Caki2 (cell line): ENCODE measurements around the gene STX4. TPM values are rescaled to one million over a fixed set of nuclear protein-coding genes. Genes with fewer than 3 reads are reported as not detected.
"Not testable (repeated sequence)": the region's sequence is repeated elsewhere in the genome, so short reads cannot be mapped to it uniquely, and the experiment has no call there.

Experiments
- DNase-seq: peaks from one replicate; pipeline ENCODE4 v3.0.0-alpha.2; 2015; ENCODE audit warnings: low read depth
- in situ Hi-C: cut with HindIII; loops from 2 replicates; pipeline ENCODE4 v1.10.0; 2016; ENCODE audit warnings: low sequenced_read_pairs, low pct_unique_long_range_greater_than_20kb, mixed read lengths
- total RNA-seq: library from RNA; depleted of rRNA; stranded (reverse); fragments of >200 nt; shearing (Covaris generic); gene quantifications from 2 replicates; pipeline ENCODE4 v1.2.3, GENCODE V29; 2014; ENCODE audit warnings: low replicate concordance

STX4 gene
- total RNA-seq, 1 experiment from 2014 or later: 72.2 TPM

DNA sequence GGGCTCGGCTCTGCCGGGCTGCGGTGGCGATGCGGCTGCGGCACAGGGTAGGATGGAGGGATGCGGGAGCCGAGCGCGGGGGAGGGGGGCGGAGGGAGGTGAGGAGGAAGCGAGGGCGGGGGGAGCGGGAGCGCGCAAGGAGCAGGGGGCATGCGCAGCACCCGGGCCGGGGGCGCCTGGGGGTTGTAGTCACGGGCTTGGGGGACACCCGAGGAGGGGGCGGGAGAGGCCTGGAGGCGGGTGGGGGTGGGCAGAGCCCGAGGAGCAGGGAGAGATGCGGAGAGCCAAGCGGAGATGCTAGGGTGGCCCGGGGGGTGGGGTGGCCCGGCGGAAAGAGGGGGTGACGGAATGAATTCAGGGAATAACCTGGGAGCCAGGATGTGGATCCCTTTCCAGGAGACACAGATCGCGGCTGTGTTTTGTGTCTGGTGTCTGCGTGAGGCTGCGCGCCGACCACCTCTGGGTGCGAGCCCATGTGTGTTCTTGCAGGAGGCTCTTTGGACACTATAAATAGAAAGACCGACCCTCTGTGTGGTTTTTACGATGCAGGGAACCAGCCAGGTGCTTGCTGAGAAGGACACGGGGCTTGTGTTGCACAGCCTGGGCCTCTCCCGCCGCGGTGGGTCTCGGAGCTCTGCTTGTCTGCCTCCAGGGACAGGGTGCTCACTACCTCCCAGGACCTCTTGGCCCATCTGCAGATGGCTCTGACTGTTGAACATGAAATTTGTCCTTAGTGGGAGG, 22.6 kb upstream of the STX4 start, which contains the start of gene STX1B:
Gene STX1B (minus strand): TSS at position 54 of the 741 bp plus-strand sequence. CDS start 242 bp downstream, outside the sequence.
- in situ Hi-C loops: no loop called here

DNA sequence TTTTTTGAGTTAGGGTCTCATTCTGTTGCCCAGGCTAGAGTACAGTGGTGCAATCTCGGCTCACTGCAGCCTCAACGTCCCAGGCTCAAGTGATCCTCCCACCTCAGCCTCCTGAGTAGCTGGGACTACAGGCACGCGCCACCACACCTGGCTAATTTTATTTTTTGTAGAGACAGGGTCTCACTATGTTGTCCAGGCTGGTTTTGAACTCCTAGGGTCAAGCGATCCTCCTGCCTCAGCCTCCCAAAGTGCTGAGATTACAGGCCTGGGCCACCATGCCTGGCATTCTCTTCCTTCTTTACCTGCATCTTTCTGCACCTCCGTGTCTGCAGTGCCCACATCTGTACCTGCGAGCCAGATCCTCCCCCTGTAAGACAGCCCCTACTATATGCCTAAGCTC, 21.5 kb upstream of the STX4 start:
- in situ Hi-C loops, DNase-seq: not testable (repeated sequence)

More for the DNA sequence above, 22.6 kb upstream of the STX4 start, which contains the start of gene STX1B:
- DNase-seq: no peak

DNA sequence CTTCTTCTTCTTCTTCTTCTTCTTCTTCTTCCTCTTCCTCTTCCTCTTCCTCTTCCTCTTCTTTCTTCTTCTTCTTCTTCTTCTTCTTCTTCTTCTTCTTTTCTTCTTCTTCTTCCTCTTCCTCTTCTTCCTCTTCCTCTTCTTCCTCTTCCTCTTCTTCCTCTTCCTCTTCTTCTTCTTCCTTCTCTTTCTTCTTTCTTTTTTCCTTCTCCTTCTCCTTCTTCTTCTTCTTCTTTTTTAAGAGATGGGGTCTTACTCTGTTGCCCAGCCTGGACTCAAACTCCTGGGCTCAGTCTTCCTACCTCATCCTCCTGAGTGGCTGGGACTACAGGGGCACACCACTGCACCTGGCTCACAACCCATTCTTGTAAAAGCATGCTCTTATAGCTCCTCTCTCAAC, 20.1 kb upstream of the STX4 start:
- DNase-seq, in situ Hi-C loops: not testable (repeated sequence)

DNA sequence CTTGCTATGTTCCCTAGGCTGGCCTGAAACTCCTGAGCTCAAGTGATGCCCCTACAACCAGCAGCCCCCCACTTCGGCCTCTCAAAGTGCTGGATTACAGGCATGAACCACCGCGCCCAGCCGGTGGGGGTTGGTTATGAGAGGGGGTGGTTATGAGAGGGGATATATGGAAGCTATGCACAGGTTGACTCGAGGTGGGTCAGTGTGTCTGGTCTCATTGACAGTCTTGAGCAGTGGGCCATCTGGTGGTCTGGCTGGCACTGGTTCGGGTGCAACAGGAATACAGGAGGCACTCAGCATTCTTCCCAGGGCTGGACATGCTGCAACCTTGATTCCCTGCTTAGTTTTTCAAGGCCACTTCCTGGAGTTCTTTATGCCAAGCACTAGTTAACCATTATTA, 17.3 kb upstream of the STX4 start:
- peak; percentile 26 for DNase-seq
- in situ Hi-C loops: no loop called here

DNA sequence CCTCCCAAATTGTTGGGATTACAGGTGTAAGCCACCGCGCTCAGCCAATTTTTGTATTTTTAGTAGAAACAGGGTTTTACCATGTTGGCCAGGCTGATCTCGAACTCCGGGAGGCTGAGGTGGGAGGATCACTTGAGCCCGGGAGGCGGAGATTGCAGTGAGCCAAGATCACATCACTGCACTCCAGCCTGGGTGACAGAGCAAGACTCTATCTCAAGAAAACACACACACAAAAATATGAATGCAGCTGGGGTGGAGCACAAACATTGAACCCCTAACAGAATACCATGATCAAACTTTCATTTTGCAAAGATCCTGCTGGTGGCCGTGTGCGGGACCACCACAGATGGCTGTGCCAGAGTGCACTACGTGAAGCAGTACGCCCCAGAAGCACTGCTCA, 15.6 kb upstream of the STX4 start:
- in situ Hi-C loops, DNase-seq: not testable (repeated sequence)

DNA sequence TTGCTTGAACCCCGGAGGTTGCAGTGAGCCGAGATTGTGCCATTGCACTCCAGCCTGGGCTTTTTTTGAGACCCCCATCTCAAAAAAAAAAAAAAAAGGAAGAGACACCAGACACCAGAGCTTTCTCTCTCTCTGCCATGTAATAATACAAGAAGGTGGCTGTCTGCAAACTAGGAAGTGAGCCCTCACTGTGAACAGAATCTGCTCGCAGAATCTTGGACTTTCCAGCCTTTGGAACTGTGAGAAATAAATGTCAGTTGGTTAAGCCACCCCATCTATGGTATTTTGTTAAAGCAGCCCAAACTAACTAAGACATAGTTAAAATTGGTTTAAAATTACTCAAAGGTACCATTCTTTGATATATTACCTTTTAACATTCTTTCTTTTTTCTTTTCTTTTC, 12.8 kb upstream of the STX4 start:
- in situ Hi-C loops: no loop called here

DNA sequence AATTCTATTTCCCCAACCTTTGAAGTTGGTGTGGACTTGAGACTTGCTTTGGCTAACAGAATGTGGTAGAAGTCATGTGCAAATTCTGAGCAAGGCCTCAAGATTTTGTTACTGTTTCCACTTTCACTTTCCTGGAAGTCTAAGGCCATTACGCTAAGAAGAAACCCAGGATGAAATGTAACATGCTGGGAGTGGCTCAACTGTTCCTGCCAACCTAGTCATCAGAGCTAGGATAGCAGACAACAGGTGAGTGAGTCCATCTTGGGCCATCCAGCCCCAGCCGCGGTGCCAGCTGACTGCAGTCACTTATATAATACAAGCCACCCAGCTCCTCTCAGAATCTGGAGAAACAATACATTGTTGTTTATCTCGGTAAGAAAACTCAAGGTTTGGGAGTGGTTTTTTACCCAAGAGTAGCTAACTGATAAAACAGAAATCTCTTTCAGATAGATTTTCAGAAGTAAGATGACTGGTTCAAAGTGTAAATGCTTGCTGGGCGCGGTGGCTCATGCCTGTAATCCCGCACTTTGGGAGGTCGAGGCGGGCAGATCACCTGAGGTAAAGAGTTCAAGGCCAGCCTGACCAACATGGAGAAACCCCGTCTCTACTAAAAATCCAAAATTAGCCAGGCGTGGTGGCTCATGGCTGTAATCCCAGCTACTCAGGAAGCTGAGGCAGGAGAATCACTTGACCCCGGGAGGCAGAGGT, 10.7 kb upstream of the STX4 start:
- no peak for DNase-seq
- in situ Hi-C loops: no loop called here

More for the DNA sequence above, 12.8 kb upstream of the STX4 start:
- DNase-seq: no peak

DNA sequence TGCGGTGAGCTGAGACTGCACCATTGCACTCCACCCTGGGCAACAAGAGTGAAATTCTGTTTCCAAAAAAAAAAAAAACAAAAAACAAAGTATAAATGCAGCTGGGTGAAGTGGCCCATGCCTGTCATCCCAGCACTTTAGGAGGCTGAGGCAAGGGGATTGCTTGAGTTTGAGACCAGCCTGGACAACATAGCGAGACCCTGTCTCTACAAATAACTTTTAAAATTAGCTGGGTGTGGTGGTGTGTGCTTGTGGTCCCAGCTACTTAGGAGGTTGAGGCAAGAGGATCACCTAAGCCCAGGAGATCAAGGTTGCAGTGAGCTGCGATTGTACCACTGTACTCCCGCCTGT, 10.1 kb upstream of the STX4 start:
- DNase-seq: no peak
- in situ Hi-C loops: no loop called here

DNA sequence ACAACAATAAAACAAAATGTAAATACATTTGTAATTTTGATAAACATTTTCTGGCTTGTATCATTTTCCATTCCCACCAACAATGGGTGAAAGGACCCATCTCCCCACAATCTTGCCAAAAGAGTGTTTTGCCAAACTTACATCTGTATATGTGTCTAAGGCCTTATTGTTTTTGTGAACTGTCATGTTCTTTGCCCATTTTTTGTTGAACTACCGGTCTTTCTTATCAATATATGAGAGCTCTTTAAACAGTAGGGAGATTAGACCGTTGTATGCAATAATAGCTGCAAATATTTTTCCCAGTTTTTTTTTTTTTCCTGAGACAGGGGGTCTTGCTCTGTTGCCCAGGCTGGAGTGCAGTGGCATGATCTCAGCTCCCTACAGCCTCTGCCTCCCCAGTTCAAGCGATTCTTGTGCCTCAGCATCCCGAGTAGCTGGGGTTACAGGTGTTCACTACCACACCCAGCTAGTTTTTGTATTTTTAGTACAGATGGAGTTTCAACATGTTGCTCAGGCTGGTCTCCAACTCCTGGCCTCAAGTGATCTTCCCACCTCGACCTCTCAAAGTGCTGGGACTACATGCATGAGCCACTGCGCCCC, 9.6 kb upstream of the STX4 start:
- in situ Hi-C loops: no loop called here

DNA sequence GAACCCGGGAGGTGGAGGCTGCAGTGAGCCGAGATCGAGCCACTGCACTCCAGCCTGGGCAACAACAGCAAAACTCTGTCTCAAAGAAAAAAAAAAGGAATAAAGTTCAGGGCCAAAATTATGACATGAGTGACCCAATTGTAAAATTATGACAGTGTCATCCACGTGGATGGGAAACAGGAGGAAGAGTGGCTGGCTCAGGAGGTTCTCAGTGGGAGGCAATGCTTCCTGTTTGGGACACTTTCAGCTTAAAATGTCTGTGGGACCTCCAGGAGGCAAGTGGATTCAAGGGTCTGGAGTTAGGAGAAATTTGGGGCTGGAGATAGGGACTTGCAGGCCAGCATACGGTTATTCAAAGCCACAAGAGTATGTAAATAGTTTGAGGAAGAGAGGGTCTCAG, 8.0 kb upstream of the STX4 start:
- DNase-seq: no peak
- in situ Hi-C loops: no loop called here

More for the DNA sequence above, 9.6 kb upstream of the STX4 start:
- no peak for DNase-seq

DNA sequence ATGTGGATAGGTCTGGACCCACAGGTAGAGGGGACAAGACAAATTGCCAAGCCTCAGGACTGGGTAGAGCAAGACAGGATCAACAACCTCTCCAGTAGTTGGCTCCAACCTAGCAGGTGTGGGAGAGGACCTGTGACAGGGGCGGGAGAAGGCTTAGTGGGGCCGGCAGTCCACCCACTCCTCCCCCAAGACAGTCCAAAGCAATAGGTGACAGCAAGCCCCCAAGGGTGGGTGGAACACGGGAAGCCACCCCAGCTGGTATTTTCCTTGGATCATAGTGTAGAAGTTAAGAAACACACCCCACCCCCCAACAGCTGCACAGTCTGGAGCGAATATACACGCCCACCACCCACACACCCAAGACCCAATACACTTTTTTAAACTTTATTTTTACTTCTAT, 4.1 kb upstream of the STX4 start:
- DNase-seq: no peak
- in situ Hi-C loops: no loop called here

DNA sequence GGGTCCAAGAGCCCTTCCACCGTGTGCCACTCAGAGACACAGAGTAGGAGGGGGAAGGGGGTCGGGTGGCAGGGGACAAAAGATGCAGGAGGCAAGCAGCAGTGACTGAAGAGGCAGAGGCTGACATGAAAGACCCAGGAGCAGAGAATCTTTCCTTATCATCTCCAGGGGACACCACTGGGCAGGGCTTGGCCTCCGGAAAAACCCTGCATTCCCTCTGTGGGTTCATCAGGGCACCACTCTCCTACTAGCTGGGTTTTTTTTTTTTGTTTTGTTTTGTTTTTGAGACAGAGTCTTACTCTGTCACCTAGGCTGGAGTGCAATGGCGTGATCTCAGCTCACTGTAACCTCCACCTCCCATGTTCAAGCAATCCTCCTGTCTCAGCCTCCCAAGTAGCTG, 2.1 kb upstream of the STX4 start:
- DNase-seq: no peak
- in situ Hi-C loops: no loop called here

DNA sequence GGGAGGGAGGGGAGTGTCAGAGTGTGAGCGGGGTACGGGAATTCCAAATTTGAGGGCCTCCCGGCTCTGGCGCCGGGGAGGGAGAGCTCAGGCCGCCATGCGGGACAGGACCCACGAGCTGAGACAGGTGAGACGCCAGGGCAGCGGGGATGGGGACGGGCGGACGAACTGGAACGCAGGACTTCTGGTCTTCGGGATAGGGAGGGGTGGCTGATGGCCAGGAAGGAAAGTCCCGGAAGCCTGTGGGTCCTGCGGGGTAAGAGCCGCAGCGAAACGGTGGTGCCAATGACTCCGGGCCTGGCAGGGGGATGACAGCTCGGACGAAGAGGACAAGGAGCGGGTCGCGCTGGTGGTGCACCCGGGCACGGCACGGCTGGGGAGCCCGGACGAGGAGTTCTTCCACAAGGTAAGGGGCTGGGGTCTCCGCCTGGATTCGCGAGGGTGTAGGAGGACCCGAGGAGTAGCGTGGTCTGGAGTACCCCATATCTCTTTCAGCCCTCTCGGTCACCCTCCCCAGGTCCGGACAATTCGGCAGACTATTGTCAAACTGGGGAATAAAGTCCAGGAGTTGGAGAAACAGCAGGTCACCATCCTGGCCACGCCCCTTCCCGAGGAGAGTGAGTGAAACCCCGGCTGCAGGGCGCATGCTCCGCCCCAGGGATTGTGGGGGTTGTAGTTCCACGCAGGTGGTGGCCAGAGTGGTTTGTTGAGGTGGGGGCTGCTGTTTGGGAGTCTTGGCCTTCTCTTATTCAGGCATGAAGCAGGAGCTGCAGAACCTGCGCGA, 543 bp downstream of the STX4 start:
- in situ Hi-C loops: no loop called here
- peak; percentile 76 for DNase-seq

DNA sequence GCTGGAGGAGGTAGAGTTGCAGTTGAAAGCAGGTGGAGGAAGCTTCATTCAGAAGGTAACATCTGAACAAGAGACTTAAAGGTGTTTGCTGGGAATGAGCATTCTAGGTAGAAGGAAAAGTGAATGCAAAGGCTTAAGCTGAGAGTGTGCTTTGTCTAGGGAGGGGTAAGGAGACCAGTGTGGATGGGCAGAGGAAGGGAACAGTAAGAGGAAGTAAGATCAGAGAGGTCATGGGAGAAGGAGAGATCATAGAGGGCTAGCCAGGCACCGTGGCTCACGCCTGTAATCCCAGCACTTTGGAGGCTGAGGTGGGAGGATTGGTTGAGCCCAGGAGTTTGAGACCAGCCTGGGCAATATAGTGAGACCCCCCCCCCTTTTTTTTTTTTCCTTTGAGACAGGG, 3.3 kb downstream of the STX4 start:
- in situ Hi-C loops: no loop called here
- no peak for DNase-seq

DNA sequence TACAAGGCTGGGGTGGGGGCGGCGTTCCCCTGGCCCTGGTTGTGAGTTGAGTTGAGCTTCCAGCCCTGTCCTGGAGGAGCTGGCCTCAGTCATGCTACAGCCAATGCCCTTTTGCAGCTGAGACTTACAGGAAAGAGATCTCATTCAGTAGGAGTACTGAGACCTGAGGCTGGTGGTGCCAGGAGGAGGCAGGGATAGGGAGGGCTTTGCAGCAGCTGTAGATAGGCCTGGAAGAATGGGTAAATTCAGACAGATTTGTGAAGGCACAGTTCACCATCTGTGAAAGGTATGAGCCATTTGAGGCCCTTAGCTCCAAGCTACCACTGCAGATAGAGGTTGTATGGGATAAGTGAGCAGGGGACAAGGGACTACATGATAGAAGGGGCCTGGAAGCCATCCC, 5.6 kb downstream of the STX4 start:
- in situ Hi-C loops: no loop called here
- no peak for DNase-seq

DNA sequence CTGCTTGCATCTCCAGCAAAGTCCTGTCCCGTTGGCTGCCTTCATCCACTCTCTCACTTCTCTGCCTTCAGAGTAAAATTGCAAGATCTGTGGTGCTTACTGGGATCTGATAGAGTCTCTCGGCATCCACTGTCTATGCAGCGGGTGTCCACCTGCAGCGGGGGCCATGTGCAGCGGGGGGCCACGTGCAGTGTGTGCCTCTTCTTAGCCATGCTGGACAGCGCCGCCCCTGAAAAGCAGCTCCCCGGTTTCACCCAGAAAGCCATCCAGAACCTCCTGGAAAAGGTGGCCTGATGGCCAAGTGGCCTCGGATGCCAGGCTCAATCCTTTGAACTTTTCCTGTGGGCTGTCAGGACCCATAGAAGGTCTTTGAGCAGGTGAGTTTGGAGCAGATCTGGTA, 9.5 kb downstream of the STX4 start:
- no peak for DNase-seq
- in situ Hi-C loops: no loop called here

DNA sequence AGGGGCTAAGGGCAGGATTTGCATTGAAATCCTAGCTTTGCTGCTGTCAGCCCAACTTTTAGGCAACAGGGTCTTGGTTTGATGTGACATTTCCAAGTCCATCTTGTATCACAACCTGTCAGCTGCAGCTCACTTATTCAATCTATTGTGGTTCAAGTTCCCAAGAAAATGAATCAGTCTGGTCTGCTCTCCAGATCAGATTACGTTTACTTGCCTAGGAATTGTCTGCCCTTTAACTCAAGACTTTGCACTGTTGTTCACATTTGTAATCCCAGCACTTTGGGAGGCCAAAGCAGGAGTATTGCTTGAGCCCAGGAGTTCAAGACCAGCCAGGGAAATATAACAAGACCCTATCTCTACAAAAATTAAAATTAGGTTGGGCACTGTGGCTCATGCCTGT, 10.0 kb downstream of the STX4 start:
- in situ Hi-C loops: no loop called here
- DNase-seq: no peak

DNA sequence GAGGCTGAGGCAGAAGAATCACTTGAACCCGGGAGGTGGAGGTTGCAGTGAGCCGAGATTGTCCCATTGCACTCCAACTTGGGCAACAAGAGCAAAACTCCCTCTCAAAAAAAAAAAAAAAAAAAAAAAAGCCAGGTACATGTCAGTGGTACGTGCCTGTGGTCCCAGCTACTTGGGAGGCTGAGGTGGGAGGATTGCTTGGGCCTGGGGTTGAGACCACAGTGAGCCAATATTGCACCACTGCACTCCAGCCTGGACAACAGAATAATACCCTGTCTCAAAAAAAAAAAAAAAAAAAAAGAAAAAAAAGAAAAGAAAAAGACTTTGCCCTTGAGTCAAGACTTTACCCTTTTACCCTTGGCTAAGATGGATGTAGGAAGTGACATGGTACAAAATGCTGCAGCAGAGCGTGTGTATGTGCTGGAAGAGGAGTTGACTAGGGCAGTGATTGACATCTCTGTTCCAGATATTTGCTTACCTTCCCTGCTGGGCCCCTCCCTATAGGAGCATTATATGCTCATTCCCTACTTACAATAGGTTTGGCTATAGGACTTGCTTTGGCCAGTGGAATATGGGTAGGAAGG, 10.6 kb downstream of the STX4 start:
- DNase-seq: no peak
- in situ Hi-C loops: no loop called here
